Endothelial cell of umbilical vein (primary cell): ENCODE data around the gene ACAA2. TPM values are rescaled to one million over a fixed set of nuclear protein-coding genes. Genes with fewer than 3 reads are reported as not detected.

ENCODE experiments used
- BruUV-seq: library from RNA; stranded (reverse); fragments of 400-500 nt; replicated peaks from 2 replicates; lab custom pipeline; 2021; lab: Mats Ljungman, UMichigan
- CTCF ChIA-PET: fragments of 300-600, 350-600 bp; sonication (Branson Sonifier 250); formaldehyde crosslinking; loops from one replicate; lab custom pipeline; 2021; ENCODE audit warnings: antibody characterized with exemption, inconsistent platforms; lab: Charles Lee
- POLR2A ChIA-PET: fragments of 300-600, 350-600 bp; sonication (Branson Sonifier 250); formaldehyde crosslinking; loops from one replicate; lab custom pipeline; 2021; ENCODE audit warnings: antibody characterized with exemption, inconsistent platforms; lab: Charles Lee
- DNase-seq: peaks from one replicate; pipeline ENCODE4 v3.0.0-alpha.2; 2011; ENCODE audit warnings: low read depth, low spot score
- FAIRE-seq: peaks from 2 replicates; lab custom pipeline; 2011; peaks lifted over from hg19 to GRCh38; lab: Jason Lieb, UNC
- H2AFZ ChIP-seq: 2 replicates; pipeline ENCODE4 v1.6.0; 2012; ENCODE audit warnings: low read depth, low read length, control low read depth, inconsistent platforms
- H3K27ac ChIP-seq: 2 replicates; pipeline ENCODE4 v1.5.1; 2011; ENCODE audit warnings: low read depth, mild to moderate bottlenecking, control low read depth, low read length, moderate library complexity; ENCODE audit not compliant: insufficient read depth
- H3K27me3 ChIP-seq, 2 experiments: 2 replicates each; pipeline versions ENCODE4 v1.6.0 to v1.6.1; 2011; ENCODE audit warnings: low read length in 2 of 2, mixed read lengths in 1 of 2; ENCODE audit not compliant: control insufficient read depth in 2 of 2, insufficient read depth in 2 of 2
- H3K36me3 ChIP-seq, 2 experiments: 2 replicates in 1 of 2; 3 replicates in 1 of 2; pipeline ENCODE4 v1.5.1; 2011; ENCODE audit warnings: low read length in 2 of 2, mild to moderate bottlenecking in 1 of 2, moderate library complexity in 1 of 2; ENCODE audit not compliant: control insufficient read depth in 2 of 2, insufficient read depth in 2 of 2; ENCODE audit errors: extremely low read depth in 1 of 2
- H3K4me1 ChIP-seq: 3 replicates; pipeline ENCODE4 v1.5.1; 2011; ENCODE audit warnings: mild to moderate bottlenecking, low read length; ENCODE audit not compliant: control insufficient read depth, insufficient read depth; ENCODE audit errors: extremely low read depth
- H3K4me2 ChIP-seq: 2 replicates; pipeline ENCODE4 v1.6.1; 2011; ENCODE audit warnings: low read length, control low read depth, mixed read lengths; ENCODE audit not compliant: insufficient read depth
- H3K4me3 ChIP-seq, 3 experiments: fragments of 200-600 bp in 1 of 3; sonication (generic), shearing (Covaris generic) in 1 of 3; replicated peaks in 1 of 3; 2 replicates each; pipeline ENCODE4 v1.5.1; 2011 to 2016; ENCODE audit warnings: control low read depth in 3 of 3, low read length in 3 of 3, mild to moderate bottlenecking in 2 of 3, inconsistent platforms in 1 of 3, low read depth in 1 of 3, moderate library complexity in 1 of 3; ENCODE audit not compliant: insufficient read depth in 1 of 3
- H3K79me2 ChIP-seq: 2 replicates; pipeline ENCODE4 v1.6.0; 2012; ENCODE audit warnings: low read length, inconsistent platforms; ENCODE audit not compliant: control insufficient read depth, insufficient read depth
- H3K9ac ChIP-seq: replicated peaks from 2 replicates; pipeline ENCODE3; 2011; ENCODE audit warnings: low read length, control low read depth; ENCODE audit not compliant: insufficient read depth; ENCODE audit errors: extremely low read depth
- H3K9me1 ChIP-seq: replicated peaks from 3 replicates; pipeline ENCODE4 v1.6.0; 2011; ENCODE audit warnings: mild to moderate bottlenecking, low read length; ENCODE audit not compliant: control insufficient read depth, insufficient read depth; ENCODE audit errors: extremely low read depth
- H3K9me3 ChIP-seq: replicated peaks from 2 replicates; pipeline ENCODE4 v1.5.1; 2012; ENCODE audit warnings: low read length, inconsistent platforms; ENCODE audit not compliant: control insufficient read depth, insufficient read depth
- H4K20me1 ChIP-seq: replicated peaks from 2 replicates; pipeline ENCODE3; 2011; ENCODE audit warnings: mild to moderate bottlenecking, low read length; ENCODE audit not compliant: control insufficient read depth, insufficient read depth; ENCODE audit errors: extremely low read depth
- EZH2 ChIP-seq: IDR thresholded peaks from 2 replicates; pipeline ENCODE4 v1.6.1; 2012; ENCODE audit warnings: borderline replicate concordance, low read depth, mild to moderate bottlenecking, moderate library complexity, low read length, inconsistent platforms; ENCODE audit not compliant: severe bottlenecking
- FOS ChIP-seq: IDR thresholded peaks from 2 replicates; pipeline ENCODE4 v1.6.1; 2011; ENCODE audit warnings: mild to moderate bottlenecking, low read length, moderate library complexity, borderline replicate concordance; ENCODE audit not compliant: insufficient read depth
- GATA2 ChIP-seq: IDR thresholded peaks from 2 replicates; pipeline ENCODE4 v1.7.0; 2011; ENCODE audit warnings: low read depth, mild to moderate bottlenecking, moderate library complexity, mixed read lengths, low read length; ENCODE audit not compliant: insufficient read length, insufficient read depth
- JUN ChIP-seq: IDR thresholded peaks from 2 replicates; pipeline ENCODE4 v1.6.1; 2011; ENCODE audit warnings: borderline replicate concordance, low read depth; ENCODE audit not compliant: insufficient read length, insufficient read depth
- MYC ChIP-seq: IDR thresholded peaks from one replicate; pipeline ENCODE4 v1.6.1; 2011; ENCODE audit warnings: mild to moderate bottlenecking, low read depth, low read length
- POLR2A ChIP-seq: IDR thresholded peaks from 2 replicates; pipeline ENCODE4 v1.6.1; 2012; ENCODE audit warnings: low read depth, mild to moderate bottlenecking, control low read depth, low read length
- POLR2AphosphoS5 ChIP-seq: IDR thresholded peaks from 2 replicates; pipeline ENCODE4 v1.6.1; 2012; ENCODE audit warnings: low read depth, mild to moderate bottlenecking, control low read depth, low read length, moderate library complexity; ENCODE audit not compliant: insufficient read depth
- dilution Hi-C: fragments of 300-500 bp; cut with MboI; formaldehyde crosslinking; loops from one replicate; pipeline ENCODE4 v1.15.0; 2019; ENCODE audit warnings: low sequenced_read_pairs; ENCODE audit not compliant: extremely low pct_ligation_motif_present
- intact Hi-C: fragments of 100-400 bp; cut with micrococcal nuclease; formaldehyde crosslinking; loops from one replicate; pipeline ENCODE4 v1.10.0; 2022
- polyA plus RNA-seq, 4 experiments: library from polyadenylated mRNA; depleted of rRNA in 3 of 4; stranded (reverse) in 3 of 4; unstranded in 1 of 4; fragments of >200 nt; gene quantifications; 2 replicates each; pipeline versions ENCODE4 v1.2.1 to v1.2.3, GENCODE V29; 2011 to 2012; ENCODE audit warnings: missing spikeins in 1 of 4
- total RNA-seq: library from RNA; stranded (reverse); gene quantifications from 2 replicates; pipeline ENCODE4 v1.2.3, GENCODE V29; 2021
- TF ChIP-seq, protein P1 (sequence below): IDR thresholded peaks from 2 replicates; pipeline ENCODE4 v1.6.1; 2011; ENCODE audit not compliant: insufficient read depth, insufficient read length
- TF ChIP-seq, protein P2 (sequence below), 2 donors: IDR thresholded peaks; 1 replicate in 1 of 2; 2 replicates in 1 of 2; pipeline ENCODE4 v1.5.1; 2011; ENCODE audit warnings: low read length in 2 of 2, mild to moderate bottlenecking in 2 of 2, moderate library complexity in 2 of 2, control low read depth in 1 of 2, inconsistent platforms in 1 of 2, low read depth in 1 of 2; ENCODE audit not compliant: insufficient read depth in 1 of 2; ENCODE audit errors: extremely low read depth in 1 of 2

ACAA2 gene
- total and polyA plus RNA-seq, 2 donors (not counting 3 experiments of a cell fraction or from before 2014, with no cell fraction given): 18.6 to 44.9 TPM

- Histone ChIP-seq H2AFZ (no peak overlapping the region), H3K4me2 (no peak overlapping the region), H3K79me2 (no peaks in the 10 kb centered on the region), H3K4me3 (no peak overlapping the region), H3K27ac (no peak overlapping the region), H3K27me3 (peaks cover 9 to 18% of the 10 kb centered on the region in 2 experiments), H3K9ac (no peak overlapping the region), H3K36me3 (no peaks in the 10 kb centered on the region), H3K9me1 (no peaks in the 10 kb centered on the region), H3K4me1 (peaks cover 3% of the 10 kb centered on the region), H3K9me3 (no peaks in the 10 kb centered on the region), H4K20me1 (no peaks in the 10 kb centered on the region)
- TF ChIP-seq EZH2 (no peak), FOS (no peak), POLR2AphosphoS5 (no peak), JUN (no peak), GATA2 (no peak), POLR2A (no peak), MYC (no peak)
- TF ChIP-seq, protein P1, sequence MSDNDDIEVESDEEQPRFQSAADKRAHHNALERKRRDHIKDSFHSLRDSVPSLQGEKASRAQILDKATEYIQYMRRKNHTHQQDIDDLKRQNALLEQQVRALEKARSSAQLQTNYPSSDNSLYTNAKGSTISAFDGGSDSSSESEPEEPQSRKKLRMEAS: no peak
- TF ChIP-seq, protein P2, sequence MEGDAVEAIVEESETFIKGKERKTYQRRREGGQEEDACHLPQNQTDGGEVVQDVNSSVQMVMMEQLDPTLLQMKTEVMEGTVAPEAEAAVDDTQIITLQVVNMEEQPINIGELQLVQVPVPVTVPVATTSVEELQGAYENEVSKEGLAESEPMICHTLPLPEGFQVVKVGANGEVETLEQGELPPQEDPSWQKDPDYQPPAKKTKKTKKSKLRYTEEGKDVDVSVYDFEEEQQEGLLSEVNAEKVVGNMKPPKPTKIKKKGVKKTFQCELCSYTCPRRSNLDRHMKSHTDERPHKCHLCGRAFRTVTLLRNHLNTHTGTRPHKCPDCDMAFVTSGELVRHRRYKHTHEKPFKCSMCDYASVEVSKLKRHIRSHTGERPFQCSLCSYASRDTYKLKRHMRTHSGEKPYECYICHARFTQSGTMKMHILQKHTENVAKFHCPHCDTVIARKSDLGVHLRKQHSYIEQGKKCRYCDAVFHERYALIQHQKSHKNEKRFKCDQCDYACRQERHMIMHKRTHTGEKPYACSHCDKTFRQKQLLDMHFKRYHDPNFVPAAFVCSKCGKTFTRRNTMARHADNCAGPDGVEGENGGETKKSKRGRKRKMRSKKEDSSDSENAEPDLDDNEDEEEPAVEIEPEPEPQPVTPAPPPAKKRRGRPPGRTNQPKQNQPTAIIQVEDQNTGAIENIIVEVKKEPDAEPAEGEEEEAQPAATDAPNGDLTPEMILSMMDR (IDR thresholded peaks at IDR 0.05; ENCODE audit: extremely low read depth in 1 of 2, insufficient read depth in 1 of 2, low read depth in 1 of 2, low read length in 2 of 2): no peak
- POLR2A ChIA-PET: no interaction called here
- FAIRE-seq (no peak), DNase-seq (no peak)
- CTCF ChIA-PET: no interaction called here
- no TSS peak for BruUV-seq
- intact Hi-C loops: no loop called here
- dilution Hi-C loops: no loop called here
Observed at GRCh38 chr18:49753643-49754042, 59.7 kb downstream of the ACAA2 start.
